ENCODE data around the gene ITGA1. TPM values are rescaled to one million over a fixed set of nuclear protein-coding genes. Genes with fewer than 3 reads are reported as not detected.

The ITGA1 gene
- total RNA-seq, 1 donor from 2014 or later: 42.7 TPM

DNA sequence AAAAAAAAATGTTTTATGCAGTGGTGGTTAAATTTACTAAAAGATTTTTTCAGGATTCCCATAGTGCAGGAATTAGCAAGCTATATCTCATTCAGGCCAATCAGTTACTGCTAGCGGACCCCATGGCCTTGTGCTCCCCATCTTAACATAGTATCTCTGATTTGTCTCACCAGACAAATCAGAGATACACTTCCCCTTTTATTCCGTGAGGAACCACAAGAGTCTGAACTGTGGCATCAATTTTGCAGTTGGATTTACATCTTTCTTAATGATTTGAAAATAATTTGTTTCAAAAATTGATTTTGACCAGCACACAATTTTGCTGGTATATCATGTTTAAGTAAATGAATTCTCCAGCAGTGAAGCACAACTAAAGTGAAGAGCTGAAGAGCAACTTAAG lies 17.9 kb downstream of the ITGA1 start:
- Histone ChIP-seq H3K4me3 (peak overlapping the region; percentile 83), H3K27me3 (no peaks in the 10 kb centered on the region), H3K4me1 (peaks cover 3 to 69% of the 10 kb centered on the region in 2 donors), H3K27ac (peak overlapping the region; percentile 96 to 100), H3K36me3 (peaks cover 5 to 6% of the 10 kb centered on the region in 2 donors), H3K9me3 (no peaks in the 10 kb centered on the region)
- TF ChIP-seq, protein P1, sequence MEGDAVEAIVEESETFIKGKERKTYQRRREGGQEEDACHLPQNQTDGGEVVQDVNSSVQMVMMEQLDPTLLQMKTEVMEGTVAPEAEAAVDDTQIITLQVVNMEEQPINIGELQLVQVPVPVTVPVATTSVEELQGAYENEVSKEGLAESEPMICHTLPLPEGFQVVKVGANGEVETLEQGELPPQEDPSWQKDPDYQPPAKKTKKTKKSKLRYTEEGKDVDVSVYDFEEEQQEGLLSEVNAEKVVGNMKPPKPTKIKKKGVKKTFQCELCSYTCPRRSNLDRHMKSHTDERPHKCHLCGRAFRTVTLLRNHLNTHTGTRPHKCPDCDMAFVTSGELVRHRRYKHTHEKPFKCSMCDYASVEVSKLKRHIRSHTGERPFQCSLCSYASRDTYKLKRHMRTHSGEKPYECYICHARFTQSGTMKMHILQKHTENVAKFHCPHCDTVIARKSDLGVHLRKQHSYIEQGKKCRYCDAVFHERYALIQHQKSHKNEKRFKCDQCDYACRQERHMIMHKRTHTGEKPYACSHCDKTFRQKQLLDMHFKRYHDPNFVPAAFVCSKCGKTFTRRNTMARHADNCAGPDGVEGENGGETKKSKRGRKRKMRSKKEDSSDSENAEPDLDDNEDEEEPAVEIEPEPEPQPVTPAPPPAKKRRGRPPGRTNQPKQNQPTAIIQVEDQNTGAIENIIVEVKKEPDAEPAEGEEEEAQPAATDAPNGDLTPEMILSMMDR (IDR thresholded peaks at IDR 0.05): no peak
- DNase-seq (ENCODE audit: low spot score in 2 of 2): no peak
- intact Hi-C loops (cut with DNase I): no loop called here

DNA sequence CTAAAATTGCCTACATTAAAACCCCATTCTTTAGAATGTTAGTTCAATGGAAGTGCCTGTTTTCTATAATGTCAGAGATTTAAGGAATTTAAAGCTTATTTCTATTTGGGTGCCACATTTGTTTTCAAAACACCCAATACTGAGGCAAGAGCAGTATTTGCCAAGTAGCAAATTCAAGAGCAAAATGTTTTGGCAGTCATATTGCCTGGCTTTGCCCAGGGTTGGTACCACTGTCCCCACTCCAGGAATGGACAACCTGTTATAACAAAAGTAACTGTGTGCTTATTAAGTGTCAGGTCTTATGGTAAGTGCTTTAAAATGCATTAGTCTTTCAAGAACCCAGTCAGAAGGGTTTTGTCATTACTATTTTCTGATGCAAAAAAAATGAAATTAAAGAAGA lies 19.3 kb downstream of the ITGA1 start:
- no peak overlapping the region for H3K4me3 ChIP-seq
- peaks cover 0 to 6% of the 10 kb centered on the region in 2 donors for H3K36me3 ChIP-seq
- intact Hi-C loops (cut with DNase I): no loop called here
- TF ChIP-seq, protein P1 (IDR thresholded peaks at IDR 0.05): no peak
- H3K27me3 ChIP-seq: no peaks in the 10 kb centered on the region
- DNase-seq (ENCODE audit: low spot score in 2 of 2): no peak
- peak overlapping the region; percentile 72 to 78 for H3K27ac ChIP-seq
- peaks cover 3 to 74% of the 10 kb centered on the region in 2 donors for H3K4me1 ChIP-seq
- no peaks in the 10 kb centered on the region for H3K9me3 ChIP-seq

DNA sequence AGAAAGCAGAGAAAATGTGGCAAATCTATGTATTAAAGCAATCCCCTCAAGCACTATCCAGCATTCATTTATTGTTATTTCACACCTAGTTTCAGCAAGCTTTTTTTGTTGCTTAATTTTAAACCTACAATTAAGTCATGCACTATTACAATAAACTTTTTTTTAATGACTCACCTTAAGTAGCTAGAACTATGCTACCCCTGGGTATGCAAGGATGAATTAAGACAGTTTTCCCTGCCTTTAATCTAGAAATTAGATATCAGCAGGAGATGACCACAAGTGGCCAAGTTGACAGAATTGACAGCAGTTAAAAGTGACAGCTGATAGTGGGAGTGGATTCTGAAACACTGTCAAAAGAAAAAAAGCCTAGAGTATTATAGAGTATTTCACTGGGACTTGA lies 20.0 kb downstream of the ITGA1 start:
- peak overlapping the region in 1 of 2 donors; percentile 15 for H3K4me3 ChIP-seq
- peaks cover 3 to 70% of the 10 kb centered on the region in 2 donors for H3K4me1 ChIP-seq
- peaks cover 0 to 6% of the 10 kb centered on the region in 2 donors for H3K36me3 ChIP-seq
- TF ChIP-seq, protein P1 (IDR thresholded peaks at IDR 0.05): no peak
- no peaks in the 10 kb centered on the region for H3K27me3 ChIP-seq
- no peak for DNase-seq (ENCODE audit: low spot score in 2 of 2)
- peak overlapping the region; percentile 72 to 78 for H3K27ac ChIP-seq
- intact Hi-C loops (cut with DNase I): loop anchor here (2.0 kb wide), 1 partner anchor 29 kb away; no protein-coding TSS in a partner anchor
- no peaks in the 10 kb centered on the region for H3K9me3 ChIP-seq

DNA sequence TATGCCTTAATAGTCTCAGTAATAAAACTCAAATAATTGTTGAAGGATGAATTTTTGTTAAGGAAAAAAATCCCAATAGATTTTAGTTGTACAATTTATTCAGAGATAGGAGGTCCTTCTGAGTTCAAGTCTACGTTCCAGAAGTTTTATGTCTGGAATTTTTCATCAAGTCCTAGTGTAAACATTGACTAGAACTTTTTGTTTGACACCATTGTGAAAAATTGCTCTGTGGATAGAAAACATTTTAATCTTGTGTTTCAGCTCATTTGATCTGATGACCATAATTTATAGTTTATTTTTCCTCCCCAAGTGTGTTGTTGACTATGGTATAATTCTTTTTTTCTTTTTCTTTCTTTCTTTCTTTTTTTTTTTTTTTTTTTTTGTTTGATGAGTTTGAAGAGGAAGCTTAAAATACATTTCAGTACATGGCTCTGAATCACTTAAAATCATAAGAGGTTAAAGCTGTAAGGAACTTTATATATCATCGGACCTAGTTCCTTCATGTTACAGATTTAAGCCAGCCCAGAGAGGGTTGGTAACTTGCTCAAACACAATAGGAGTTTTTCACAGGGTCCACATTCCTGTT lies 20.7 kb downstream of the ITGA1 start:
- TF ChIP-seq, protein P1 (IDR thresholded peaks at IDR 0.05): no peak
- H3K27me3 ChIP-seq: no peaks in the 10 kb centered on the region
- H3K36me3 ChIP-seq: peaks cover 0 to 6% of the 10 kb centered on the region in 2 donors
- DNase-seq (ENCODE audit: low spot score in 2 of 2): no peak
- no peaks in the 10 kb centered on the region for H3K9me3 ChIP-seq
- intact Hi-C loops (cut with DNase I): loop anchor here (2.0 kb wide), 1 partner anchor 28 kb away; no protein-coding TSS in a partner anchor
- peaks cover 5 to 66% of the 10 kb centered on the region in 2 donors for H3K4me1 ChIP-seq
- peak overlapping the region; percentile 72 to 78 for H3K27ac ChIP-seq
- peak overlapping the region in 1 of 2 donors; percentile 15 for H3K4me3 ChIP-seq

DNA sequence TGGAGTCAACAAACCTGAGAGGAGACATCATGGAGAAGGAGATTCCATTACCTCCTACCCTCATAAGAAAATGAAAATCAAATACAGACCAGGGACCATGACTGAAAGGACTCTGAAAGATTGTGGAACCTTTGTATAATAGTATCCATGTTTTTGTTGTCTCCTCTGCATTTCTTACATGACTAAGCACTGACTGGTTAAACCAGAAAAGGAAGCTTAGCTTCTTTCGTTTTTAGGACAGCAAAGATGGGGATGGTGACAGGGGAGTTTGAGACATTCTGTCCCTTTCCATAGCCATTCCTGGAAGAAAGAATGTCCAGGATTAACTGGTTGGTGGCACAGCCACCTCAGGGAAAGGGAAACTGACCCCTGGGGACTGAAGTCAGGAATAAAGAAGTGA lies 22.2 kb downstream of the ITGA1 start:
- H3K36me3 ChIP-seq: peaks cover 0 to 6% of the 10 kb centered on the region in 2 donors
- H3K4me1 ChIP-seq: peaks cover 9 to 64% of the 10 kb centered on the region in 2 donors
- no peaks in the 10 kb centered on the region for H3K27me3 ChIP-seq
- no peaks in the 10 kb centered on the region for H3K9me3 ChIP-seq
- no peak overlapping the region for H3K4me3 ChIP-seq
- peak overlapping the region; percentile 72 to 78 for H3K27ac ChIP-seq
- TF ChIP-seq, protein P1 (IDR thresholded peaks at IDR 0.05): no peak
- intact Hi-C loops (cut with DNase I): loop anchor here (2.0 kb wide), 1 partner anchor 27 kb away; no protein-coding TSS in a partner anchor
- DNase-seq (ENCODE audit: low spot score in 2 of 2): no peak

All from ascending aorta (tissue), 2 donors.